Measurements from ENCODE around the gene MAN2A2.

Gene MAN2A2

GRCh38 chr15:90942354-90943120 is 39.4 kb downstream of the MAN2A2 start:
- no peak for TF ChIP-seq CTCF (IDR thresholded peaks at IDR 0.05; ENCODE audit: low read depth, low read length, missing control alignments)
- Histone ChIP-seq H3K27me3 (replicated peaks) (no peaks in the 10 kb centered on the region), H3K36me3 (replicated peaks) (peaks cover 82% of the 10 kb centered on the region), H3K4me3 (ENCODE audit: low read depth, low read length) (no peak overlapping the region), H3K27ac (no peak overlapping the region)
- in situ Hi-C loops (cut with HindIII; ENCODE audit: low pct_ligation_motif_present, low sequenced_read_pairs), result no loop called here
- DNase-seq, result no peak

- no peak for DNase-seq
- Histone ChIP-seq H3K27me3 (replicated peaks) (no peaks in the 10 kb centered on the region), H3K27ac (no peak overlapping the region), H3K36me3 (replicated peaks) (peaks cover 87% of the 10 kb centered on the region), H3K4me3 (ENCODE audit: low read depth, low read length) (no peak overlapping the region)
- in situ Hi-C loops (cut with HindIII; ENCODE audit: low pct_ligation_motif_present, low sequenced_read_pairs), result no loop called here
- TF ChIP-seq CTCF (IDR thresholded peaks at IDR 0.05; ENCODE audit: low read depth, low read length, missing control alignments), result no peak
Measured at GRCh38 chr15:90945091-90945490, 42.0 kb downstream of the MAN2A2 start.

- in situ Hi-C loops (cut with HindIII; ENCODE audit: low pct_ligation_motif_present, low sequenced_read_pairs), result no loop called here
- Histone ChIP-seq H3K27me3 (replicated peaks) (no peaks in the 10 kb centered on the region), H3K27ac (no peak overlapping the region), H3K4me3 (ENCODE audit: low read depth, low read length) (no peak overlapping the region), H3K36me3 (replicated peaks) (peaks cover 89% of the 10 kb centered on the region)
- DNase-seq, result no peak
- TF ChIP-seq CTCF (IDR thresholded peaks at IDR 0.05; ENCODE audit: low read depth, low read length, missing control alignments), result no peak
Measured at GRCh38 chr15:90946538-90946937, 43.4 kb downstream of the MAN2A2 start.

- TF ChIP-seq CTCF (IDR thresholded peaks at IDR 0.05; ENCODE audit: low read depth, low read length, missing control alignments), result no peak
- Histone ChIP-seq H3K36me3 (replicated peaks) (peaks cover 90% of the 10 kb centered on the region), H3K4me3 (ENCODE audit: low read depth, low read length) (no peak overlapping the region), H3K27ac (no peak overlapping the region), H3K27me3 (replicated peaks) (no peaks in the 10 kb centered on the region)
- in situ Hi-C loops (cut with HindIII; ENCODE audit: low pct_ligation_motif_present, low sequenced_read_pairs), result no loop called here
- no peak for DNase-seq
Measured at GRCh38 chr15:90946941-90947576, 44.0 kb downstream of the MAN2A2 start.

GRCh38 chr15:90947577-90948357 is 44.7 kb downstream of the MAN2A2 start:
- no peak overlapping the region for H3K4me3 ChIP-seq (ENCODE audit: low read depth, low read length)

More at GRCh38 chr15:90947577-90948357, 44.7 kb downstream of the MAN2A2 start:
- TF ChIP-seq CTCF (IDR thresholded peaks at IDR 0.05; ENCODE audit: low read depth, low read length, missing control alignments), result no peak
- Histone ChIP-seq H3K27ac (no peak overlapping the region), H3K27me3 (replicated peaks) (no peaks in the 10 kb centered on the region), H3K36me3 (replicated peaks) (peaks cover 86% of the 10 kb centered on the region)
- in situ Hi-C loops (cut with HindIII; ENCODE audit: low pct_ligation_motif_present, low sequenced_read_pairs), result no loop called here
- DNase-seq, result no peak
